Fibroblast of the conjunctiva (primary cell): ENCODE data around the gene MAP6.
A peak's percentile ranks its signal among the peaks of the same experiment; 100 is the strongest.
"Not testable (repeated sequence)": the region's sequence is repeated elsewhere in the genome, so short reads cannot be mapped to it uniquely, and the experiment has no call there.

Source experiments
- DNase-seq: peaks from one replicate; pipeline ENCODE4 v3.0.0-alpha.2; 2010; ENCODE audit warnings: low read depth

MAP6 gene

DNA sequence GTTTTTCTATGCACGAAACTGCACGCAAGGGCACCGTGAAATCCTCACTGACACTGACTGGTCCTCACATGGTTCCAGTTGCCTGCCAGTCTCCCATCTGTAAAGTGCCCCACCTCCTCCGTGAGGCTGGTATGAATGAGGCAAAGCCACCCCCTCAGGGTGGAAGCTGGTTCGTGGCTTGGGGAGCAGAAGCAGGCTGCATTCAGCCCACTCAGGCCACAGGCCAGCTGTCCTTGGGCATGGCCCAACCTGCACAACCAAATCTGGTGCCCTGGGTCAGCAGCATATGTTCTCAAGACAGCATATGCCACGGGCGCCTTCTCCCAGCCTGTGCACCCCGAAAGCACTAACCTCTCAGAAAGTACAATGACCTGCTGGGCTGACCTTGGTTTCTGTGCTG, 77.5 kb downstream of the MAP6 start:
- no peak for DNase-seq

DNA sequence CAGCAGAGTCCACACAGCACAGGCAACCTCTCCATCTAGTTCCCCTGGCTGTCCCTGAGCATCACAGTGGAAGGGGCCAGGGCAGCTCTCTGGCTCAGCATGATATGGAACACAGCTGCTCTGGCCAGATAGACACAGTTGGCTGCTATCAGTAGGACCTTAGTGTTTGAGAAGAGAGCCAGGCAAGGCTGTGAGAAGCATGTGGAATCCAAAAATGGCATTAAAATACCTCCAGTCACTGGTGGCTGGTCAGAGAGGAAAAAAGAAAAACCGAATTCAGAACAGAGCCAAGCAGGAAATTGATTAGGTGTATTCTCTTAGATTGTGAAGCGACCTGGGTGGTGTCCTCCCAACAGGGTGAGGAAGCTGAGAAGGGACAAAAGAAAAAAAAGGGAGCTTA, 78.9 kb downstream of the MAP6 start:
- DNase-seq = no peak

DNA sequence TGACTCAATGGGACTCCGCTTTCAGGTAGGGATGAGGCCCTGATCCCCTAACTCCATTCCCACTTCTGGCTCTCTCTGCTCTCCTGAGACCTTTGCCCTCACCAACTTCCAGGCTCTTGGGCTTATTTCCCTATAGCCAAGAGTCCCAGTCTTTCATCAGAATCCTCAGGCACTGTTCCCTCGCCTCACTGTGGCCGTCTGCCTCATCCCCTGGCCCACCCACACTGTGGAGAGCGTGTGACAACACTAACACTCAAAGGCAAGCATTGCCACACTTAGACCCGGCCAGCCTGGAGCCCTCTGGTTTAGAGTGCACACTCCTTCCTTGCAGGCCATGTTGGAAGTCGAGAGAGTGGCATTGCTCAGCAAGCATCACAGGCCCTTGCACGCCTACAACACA, 79.8 kb downstream of the MAP6 start:
- DNase-seq = no peak

DNA sequence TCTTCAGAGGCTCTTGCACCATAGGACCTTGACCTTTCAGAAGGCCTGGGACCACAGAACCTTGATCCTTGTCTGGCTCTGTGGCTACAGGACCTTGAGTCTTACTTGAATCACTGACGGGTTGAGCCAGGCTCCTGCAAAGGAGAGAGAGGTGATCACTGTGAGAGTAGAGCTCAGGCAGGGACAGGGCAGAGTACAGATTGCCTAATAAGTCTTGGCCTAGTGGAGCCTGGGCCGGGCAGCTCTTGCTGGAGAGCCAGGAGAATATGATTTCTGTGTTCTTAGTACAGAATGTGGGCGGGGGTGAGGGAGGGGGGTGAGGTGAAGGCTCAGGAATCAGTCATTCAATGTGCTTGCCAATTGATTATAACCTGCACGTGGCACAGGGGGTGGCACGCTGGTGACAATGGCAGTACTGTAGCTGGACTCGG, 80.8 kb downstream of the MAP6 start:
- no peak for DNase-seq

DNA sequence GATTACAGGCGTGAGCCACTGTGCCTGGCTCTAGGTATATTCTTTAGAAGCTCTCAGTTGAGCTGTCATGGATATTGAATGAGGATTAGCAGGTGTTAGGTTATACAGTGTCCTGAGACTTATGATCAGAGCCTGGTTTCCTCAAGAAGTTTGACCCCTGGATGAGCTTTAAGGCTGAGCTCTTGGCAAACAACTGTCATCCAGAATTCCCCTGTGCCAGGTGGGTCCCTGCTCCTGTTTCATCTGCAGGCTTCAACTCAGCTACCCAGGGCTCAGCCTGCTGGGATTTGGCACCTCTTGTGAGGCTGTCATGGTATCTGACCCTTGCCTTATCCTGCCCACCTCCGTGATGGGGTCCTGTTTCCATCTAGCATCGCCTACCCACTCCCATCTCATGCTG, 82.4 kb downstream of the MAP6 start:
- DNase-seq = no peak

DNA sequence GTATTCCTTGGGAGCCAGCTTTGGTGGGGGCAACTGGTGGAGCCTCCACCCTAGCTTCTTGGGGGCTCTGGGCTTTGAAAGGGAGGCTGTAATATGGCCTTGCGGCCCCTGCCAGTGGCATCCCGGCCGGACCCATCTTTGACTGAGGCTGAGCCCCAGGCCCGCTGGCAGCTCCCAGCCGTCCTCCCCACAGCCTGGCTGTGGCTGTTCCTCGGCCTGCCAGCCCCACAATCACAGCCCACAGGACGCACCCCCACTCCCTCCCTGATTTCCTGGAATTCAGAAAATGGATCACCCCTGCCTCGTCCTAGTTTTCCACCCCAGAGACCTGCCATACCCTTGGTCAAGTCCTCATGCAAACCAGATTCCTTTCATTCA, 83.6 kb downstream of the MAP6 start:
- no peak for DNase-seq

DNA sequence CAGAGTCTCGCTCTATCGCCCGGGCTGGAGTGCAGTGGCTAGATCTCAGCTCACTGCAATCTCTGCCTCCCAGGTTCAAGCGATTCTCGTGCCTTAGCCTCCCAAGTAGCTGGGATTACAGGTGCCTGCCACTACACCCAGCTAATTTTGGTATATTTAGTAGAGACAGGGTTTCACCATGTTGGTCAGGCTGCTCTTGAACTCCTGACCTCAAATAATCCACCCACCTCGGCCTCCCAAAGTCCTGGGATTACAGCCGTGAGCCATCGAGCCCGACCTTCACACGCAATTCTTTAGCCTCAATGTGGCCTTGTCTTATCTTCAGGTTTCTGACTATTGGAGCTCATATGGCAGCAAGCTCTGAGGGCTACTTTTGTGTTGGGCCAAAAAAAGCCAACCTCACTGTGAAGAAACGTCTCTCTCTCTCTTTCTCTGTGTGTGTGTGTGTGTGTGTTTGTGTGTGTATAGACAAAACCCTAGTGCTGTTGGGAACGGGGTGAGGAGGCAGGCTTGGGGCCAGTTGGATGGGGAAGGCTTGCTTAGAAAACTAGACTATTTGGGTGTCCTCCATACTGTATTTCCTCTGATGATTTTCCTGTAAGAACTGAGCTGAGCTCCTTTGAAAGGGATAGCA, 84.1 kb downstream of the MAP6 start:
- DNase-seq = not testable (repeated sequence)

DNA sequence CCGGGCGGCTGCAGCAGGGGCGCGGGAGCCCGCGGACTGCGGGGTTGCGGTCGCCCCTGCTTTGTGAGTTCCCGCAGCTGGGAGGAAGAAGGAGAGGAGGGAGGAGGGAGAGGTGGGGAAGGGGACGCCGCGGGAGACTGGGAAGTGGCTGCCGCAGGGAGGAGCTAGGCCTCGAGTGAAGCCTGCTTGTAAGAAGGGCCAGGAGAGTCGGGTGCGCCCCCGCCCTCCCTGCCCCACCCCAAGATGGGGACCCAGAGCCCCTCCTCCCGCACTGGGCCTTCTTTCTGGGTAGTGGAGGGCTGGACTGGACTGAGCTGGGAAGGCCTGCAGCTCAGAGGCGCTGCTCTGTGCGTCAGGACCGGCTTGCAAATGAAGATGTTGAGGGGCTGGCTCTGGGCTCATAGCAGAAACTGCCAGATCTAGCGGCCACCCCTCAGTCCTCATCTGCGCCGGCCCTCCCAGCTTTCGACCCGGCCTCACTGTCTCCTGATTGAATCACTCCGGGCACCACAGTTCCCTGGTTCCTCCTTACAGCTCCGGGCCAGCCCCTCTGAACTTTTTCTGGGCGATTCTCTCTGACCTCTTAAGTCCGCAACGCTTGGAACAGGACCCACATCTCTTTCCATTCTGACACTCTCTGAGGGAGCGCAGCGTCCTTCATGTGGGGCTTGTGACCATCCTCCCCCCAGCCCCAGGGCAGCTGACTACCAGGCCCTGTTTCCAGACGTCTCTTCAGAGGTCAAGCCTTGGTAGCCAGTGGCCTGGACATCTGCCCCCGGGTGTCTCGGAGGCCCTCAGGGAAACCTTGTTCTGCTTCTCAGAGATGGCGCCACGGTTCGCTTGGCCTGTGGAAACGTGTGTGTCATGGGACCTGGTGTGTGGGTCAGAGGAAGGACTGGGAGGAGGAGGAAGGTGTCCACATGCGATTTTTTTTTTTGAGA, 84.8 kb downstream of the MAP6 start:
- peak; percentile 63 for DNase-seq

DNA sequence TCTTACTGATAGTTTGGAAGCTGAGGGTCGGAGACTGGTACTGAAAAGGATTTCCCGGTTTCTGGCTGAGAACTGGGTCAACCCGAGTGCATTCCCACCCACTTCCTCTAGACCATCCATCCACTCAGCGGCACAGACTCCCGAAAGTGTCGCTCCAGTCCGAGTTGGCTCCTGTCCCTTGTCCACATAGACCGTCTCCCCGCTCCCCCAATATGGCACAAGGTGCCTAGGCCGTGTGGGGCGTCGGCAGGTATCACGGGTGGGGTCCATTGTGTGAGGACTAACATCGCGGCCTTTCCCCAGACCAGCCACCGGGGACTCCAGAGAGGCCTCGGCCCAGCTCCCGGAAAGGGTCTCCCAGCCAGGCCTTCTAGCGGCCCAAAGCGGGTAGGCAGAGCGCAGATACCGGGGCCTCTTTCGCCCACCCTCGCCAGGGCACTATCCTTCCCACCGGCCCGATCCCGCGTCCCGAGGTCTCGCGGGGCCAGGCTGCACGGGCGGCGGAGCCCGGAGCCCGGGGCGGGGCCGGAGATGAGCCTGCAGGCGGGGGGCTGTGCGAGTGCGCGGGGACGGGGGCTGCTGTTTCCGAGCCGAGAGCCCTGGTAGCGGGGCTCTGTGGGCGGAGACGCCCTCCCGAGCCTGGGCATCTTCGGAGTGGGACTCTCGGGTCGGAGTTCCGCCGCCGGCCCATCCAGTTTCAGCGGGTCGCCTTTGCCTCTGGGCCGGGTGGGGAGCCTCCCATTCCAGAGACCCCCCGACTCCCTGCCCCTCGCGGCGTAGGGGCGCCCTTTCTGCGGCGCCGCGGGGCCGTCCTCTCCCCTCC, 85.7 kb downstream of the MAP6 start:
- no peak for DNase-seq

DNA sequence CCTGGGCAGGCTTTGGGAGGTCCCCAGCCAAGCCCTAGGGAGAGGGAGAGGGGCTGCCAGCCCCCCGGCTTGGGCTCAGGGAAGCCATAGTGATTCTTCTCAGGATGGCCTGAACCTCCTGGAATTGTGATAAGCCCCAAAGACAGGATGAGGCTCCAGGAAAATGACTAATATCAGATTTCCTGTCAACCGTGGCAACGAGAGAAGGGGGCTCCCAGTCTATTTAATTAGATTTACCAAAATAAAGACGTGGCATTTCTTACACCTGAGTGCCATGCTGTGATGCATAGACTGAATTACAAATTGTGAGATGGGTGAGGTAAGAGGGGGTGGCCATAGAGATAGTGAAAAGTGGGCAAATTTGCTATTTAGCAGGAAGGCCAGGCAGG, 86.3 kb downstream of the MAP6 start:
- DNase-seq = no peak

DNA sequence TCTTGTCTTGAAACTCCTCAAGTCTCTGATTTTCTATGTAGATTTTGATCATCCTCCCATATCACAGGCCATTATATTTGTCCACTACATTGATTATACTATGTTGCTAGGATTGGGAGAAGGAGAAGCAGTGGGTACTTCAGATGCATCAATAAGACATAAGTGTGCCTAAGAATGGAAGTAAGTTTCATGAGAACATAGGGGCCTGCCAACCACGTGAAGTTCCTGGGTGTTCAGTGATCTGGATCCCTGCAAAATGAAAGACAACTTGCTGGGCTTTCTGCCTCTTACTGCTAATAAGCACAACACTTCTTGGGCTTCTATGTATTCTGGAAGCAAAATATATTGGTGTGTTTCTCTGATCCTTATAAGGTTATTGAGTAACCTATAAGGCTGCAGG, 89.0 kb downstream of the MAP6 start:
- no peak for DNase-seq

DNA sequence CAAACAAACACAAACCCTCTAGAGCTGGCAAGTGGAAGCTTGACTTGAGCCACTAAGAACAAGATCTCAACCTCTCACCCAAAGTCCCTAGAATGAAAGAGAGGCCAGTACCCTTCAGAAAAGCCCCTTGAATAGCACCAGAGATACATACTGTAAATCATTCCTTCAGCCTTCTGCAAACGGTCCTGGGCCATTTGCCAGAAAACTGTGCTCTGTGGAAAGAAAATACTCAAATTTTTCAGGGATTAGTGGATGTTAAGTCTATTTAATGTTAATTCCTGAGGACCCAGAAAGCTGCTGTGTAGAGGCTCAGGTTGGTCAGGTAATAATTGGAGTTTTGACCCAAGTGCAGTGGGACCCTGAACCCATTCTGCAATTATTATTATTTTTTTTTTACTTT, 89.9 kb downstream of the MAP6 start:
- no peak for DNase-seq

DNA sequence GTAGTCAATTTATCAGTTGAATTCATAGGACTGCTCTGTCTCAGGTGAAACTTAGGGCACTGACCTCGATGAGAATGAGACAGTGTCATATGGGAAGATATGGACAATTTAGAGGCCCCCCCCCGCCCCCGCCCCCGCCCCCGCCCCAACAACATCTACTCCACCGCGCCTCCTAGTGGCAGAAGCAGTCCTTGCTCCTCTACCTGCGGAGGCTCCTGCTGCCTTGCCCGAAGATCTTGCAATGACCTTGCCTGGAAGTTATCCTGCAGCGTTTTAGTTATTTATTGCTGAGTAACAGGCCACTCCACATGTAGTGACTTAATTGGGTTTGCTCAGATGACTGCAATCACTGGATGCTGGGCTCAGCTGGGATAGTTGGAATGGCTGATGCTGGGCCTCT, 91.6 kb downstream of the MAP6 start:
- DNase-seq = no peak

DNA sequence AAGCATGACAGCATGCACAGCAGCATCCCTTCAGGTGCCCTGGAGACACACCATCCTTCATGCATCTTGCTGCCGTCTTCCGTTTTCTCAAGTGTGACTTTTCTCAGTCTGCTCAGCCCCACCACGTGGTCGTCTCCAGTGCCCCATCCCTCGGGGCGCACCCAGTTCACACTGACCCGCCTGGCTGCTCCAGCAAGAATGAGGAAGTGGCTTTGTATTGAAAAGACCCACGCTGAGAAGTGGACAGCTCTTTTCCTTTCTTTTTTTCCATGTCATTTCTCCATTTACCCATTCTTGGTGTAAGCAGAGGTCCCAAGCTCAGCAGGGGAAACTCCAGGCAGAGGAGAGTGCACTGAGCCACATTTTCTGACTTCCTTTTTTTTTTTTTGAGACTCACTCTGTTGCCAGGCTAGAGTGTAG, 92.3 kb downstream of the MAP6 start:
- DNase-seq = no peak

DNA sequence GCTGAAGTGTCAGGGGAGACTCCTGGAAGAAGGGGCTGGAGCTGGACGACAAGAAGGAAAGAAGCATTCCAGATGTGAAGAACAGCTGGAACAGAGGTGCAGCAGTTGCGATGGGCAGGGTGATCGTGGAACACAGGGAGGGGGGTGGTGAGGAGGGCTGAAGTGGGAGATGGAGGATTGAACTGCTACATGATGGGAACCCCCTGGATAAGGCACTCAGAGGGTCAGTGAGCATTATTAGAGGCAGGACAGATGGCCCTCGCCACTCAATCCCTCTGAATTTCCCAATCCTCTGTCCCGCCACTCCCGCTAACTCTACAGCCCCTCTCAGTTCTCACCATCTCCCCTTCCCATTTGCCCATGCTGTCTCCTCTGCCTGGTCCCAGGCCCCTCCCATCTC, 92.8 kb downstream of the MAP6 start:
- no peak for DNase-seq

DNA sequence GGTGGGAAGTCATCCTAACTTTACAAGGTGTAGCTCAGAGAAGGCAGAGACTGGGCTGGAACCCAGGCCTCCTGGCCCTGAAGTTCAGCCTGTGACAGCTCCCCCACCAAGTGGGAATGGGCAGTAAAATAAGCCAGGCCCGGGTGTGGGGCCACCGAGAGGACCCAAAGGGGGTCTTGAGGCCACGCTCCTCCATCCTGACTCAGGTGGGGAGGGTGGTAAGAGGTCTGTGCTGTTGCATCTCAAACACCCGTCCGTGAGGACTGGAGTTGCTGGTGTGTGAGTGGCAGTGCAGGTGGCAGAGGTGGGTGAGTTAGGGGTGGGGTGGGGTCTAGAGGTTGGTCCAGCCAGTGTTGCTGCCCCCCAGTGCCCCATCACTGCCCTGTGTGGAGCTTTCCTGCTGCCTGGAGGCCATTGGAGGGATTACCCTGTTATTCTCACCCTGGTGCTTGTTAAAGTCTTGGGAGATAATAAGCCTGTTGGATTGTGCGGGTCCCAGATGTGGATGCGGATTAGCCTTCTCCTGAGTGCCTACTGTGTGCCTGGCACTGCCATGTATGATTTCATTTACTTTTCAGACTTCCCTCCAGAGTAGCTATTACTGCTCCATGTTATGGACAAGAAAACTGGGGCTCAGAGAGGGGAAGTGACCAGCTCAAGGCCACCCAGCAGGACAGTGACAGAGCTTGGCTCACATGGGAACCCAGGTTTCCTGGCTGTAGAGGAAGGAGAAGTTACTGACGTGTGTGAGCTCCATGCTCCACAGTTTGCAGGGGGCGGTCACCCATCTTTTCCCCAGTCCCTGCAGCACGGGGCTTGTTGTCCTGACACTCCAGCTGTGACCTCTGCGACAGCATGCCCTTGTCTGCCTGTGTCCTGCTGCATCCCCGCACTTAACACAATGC, 93.9 kb downstream of the MAP6 start:
- DNase-seq = no peak

DNA sequence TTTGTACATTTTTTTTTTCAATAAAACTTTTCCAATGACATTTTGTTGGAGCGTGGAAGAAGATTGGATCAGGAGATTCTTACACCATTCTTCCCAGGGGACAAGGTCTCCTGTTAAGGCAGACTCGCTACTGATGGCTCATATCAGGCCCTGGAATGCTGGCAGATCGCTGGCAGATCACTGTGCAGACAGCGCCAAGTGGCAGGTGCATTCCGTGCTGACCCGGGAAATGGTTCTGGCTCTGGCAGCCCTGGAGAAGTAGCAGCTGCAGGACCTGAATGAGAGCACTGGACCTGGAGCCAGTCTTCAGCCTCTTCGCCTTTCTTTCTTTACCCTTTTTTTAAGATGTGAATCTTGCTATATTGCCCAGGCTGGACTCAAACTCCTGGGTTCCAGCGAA, 96.1 kb downstream of the MAP6 start:
- DNase-seq = no peak

DNA sequence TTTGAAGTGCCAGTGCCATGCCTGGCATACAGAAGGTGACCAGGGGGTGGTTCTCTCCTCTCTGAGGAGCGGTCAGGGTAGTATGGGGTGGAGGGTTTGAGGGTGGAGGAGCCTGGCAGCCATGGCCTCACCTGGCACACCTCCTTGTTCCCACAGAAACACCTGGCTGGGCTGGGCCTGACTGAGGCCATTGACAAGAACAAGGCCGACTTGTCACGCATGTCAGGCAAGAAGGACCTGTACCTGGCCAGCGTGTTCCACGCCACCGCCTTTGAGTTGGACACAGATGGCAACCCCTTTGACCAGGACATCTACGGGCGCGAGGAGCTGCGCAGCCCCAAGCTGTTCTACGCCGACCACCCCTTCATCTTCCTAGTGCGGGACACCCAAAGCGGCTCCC, 97.2 kb downstream of the MAP6 start:
- DNase-seq = no peak

DNA sequence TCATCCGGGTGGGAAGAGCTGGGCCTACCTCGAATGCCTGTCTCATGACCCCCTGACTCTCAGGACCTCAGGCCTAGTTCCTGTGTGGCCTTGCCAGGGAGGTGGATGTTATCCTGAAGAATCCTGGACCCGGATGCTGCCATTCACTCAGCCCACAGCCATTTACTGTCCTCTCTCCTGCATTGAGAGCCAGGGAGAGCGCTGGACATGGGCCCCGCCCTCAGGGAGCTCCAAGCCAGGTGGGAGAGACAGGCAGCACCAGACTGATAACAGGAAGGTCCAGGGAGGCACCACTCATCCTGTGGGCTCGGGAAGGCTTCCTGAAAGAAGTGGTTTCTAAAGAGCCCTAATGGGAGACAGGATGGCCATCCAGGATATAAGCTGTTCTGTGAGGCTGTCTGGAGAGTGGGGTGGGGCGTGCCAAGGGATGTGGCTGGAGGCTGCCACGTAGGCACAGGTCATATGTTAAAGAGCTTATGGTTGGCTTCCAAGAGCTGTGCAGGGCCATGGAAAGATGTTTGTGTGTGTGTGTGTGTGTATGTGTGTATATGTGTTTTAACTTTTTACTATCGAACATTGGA, 98.2 kb downstream of the MAP6 start:
- DNase-seq = no peak

DNA sequence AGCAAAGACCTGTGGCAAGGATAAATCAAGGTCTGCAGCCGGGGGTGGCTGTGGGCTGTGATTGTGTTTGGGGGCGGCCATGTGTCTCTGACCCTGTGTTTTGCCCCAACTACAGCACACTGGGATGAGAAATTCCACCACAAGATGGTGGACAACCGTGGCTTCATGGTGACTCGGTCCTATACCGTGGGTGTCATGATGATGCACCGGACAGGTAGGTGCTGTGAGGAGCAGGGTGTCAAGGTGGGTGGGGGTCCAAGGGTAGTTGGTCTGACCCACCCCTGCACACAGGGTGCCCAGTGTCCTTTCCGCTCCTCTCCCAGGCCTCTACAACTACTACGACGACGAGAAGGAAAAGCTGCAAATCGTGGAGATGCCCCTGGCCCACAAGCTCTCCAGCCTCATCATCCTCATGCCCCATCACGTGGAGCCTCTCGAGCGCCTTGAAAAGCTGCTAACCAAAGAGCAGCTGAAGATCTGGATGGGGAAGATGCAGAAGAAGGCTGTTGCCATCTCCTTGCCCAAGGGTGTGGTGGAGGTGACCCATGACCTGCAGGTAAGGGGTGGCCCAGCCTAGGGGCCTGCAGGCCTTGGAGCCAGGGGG, 100.1 kb downstream of the MAP6 start:
- no peak for DNase-seq

DNA sequence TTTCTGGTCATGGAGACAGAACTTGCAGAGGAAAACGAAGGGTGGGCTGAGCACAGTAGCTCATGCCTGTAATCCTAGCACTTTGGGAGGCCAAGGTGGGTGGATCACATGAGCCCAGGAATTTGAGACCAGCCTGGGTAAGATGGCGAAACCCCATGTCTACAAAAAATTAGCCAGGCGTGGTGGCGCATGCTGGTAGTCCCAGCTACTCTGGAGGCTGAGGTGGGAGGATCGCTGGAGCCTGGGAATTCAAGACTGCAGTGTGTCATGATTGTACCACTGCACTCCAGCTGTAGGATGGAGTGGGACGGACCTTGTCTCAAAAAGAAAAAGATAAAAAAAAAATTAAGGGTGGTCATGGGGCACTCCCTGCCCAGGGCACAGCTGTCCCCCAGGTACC, 100.9 kb downstream of the MAP6 start:
- no peak for DNase-seq
